Hepatocyte (in vitro differentiated cells): ENCODE measurements around the gene TMEM134. TPM values are rescaled to one million over a fixed set of nuclear protein-coding genes. Genes with fewer than 3 reads are reported as not detected.

Experiments
- DNase-seq: peaks from one replicate; pipeline ENCODE4 v3.0.0-alpha.2; 2016; ENCODE audit warnings: low spot score
- H2AFZ ChIP-seq: fragments of 200-600 bp; sonication (generic); 2 replicates; pipeline ENCODE4 v1.6.0; 2016; ENCODE audit warnings: antibody characterized with exemption, mild to moderate bottlenecking
- H3K27ac ChIP-seq: fragments of 200-600 bp; sonication (generic); 2 replicates; pipeline ENCODE4 v1.5.1; 2016; ENCODE audit warnings: mild to moderate bottlenecking
- H3K27me3 ChIP-seq: fragments of 200-600 bp; sonication (generic); 2 replicates; pipeline ENCODE4 v1.6.1; 2016
- H3K36me3 ChIP-seq: fragments of 200-600 bp; sonication (generic); replicated peaks from 2 replicates; pipeline ENCODE4 v1.5.1; 2016; ENCODE audit warnings: low read depth; ENCODE audit not compliant: insufficient read depth
- H3K4me1 ChIP-seq: fragments of 200-600 bp; sonication (generic); 2 replicates; pipeline ENCODE4 v1.5.1; 2016; ENCODE audit warnings: mild to moderate bottlenecking, moderate library complexity; ENCODE audit not compliant: insufficient read depth
- H3K4me2 ChIP-seq: fragments of 200-600 bp; sonication (generic); 2 replicates; pipeline ENCODE4 v1.6.0; 2016
- H3K4me3 ChIP-seq: fragments of 200-600 bp; sonication (generic); 2 replicates; pipeline ENCODE4 v1.5.1; 2016; ENCODE audit warnings: mild to moderate bottlenecking
- H3K79me2 ChIP-seq: fragments of 200-600 bp; sonication (generic); 2 replicates; pipeline ENCODE4 v1.6.0; 2017; ENCODE audit warnings: mild to moderate bottlenecking
- H3K9me2 ChIP-seq: fragments of 200-600 bp; sonication (generic); replicated peaks from 2 replicates; pipeline ENCODE4 v1.6.0; 2017; ENCODE audit warnings: mild to moderate bottlenecking; ENCODE audit not compliant: insufficient read depth
- H3K9me3 ChIP-seq: fragments of 200-600 bp; sonication (generic); 2 replicates; pipeline ENCODE4 v1.5.1; 2016; ENCODE audit warnings: low read depth, mild to moderate bottlenecking
- H4K20me1 ChIP-seq: fragments of 200-600 bp; sonication (generic); 2 replicates; pipeline ENCODE4 v1.6.0; 2016; ENCODE audit warnings: mild to moderate bottlenecking; ENCODE audit not compliant: insufficient read depth, poor library complexity, severe bottlenecking
- EZH2 ChIP-seq: fragments of 200-600 bp; sonication (generic); IDR thresholded peaks from 2 replicates; pipeline ENCODE4 v1.6.1; 2016; ENCODE audit warnings: antibody characterized with exemption, mild to moderate bottlenecking, borderline replicate concordance
- EZH2phosphoT487 ChIP-seq: fragments of 200-600 bp; sonication (generic); IDR thresholded peaks from one replicate; pipeline ENCODE4 v1.6.1; 2018; ENCODE audit warnings: antibody characterized with exemption, mild to moderate bottlenecking, low read depth, moderate library complexity; ENCODE audit not compliant: unreplicated experiment, severe bottlenecking
- WGBS: methylation state at CpG from one replicate; pipeline ENCODE4 v1.1.6; 2016; ENCODE audit warnings: low lambda C conversion rate; ENCODE audit errors: missing lambda C conversion rate; 5-methylcytosine and 5-hydroxymethylcytosine counted together
- polyA plus RNA-seq: library from polyadenylated mRNA; unstranded; fragments of >200 nt; fragmentation: Nextera tagmentation; extraction: Ambion mirVana; gene quantifications from 2 replicates; pipeline ENCODE4 v1.2.1, GENCODE V29; 2016
- total RNA-seq: library from RNA; depleted of rRNA; stranded (reverse); fragments of >200 nt; gene quantifications from 2 replicates; pipeline ENCODE4 v1.2.3, GENCODE V29; 2014
- TF ChIP-seq, protein P1 (sequence below): fragments of 200-600 bp; sonication (generic); IDR thresholded peaks from 2 replicates; pipeline ENCODE4 v1.5.1; 2016; ENCODE audit warnings: antibody characterized with exemption, mild to moderate bottlenecking; ENCODE audit not compliant: poor library complexity

TMEM134 gene
- 40.9 and 43.2 TPM in 2 replicates for total RNA-seq
- polyA plus RNA-seq = 93.7 and 107 TPM in 2 replicates

- Histone ChIP-seq H3K4me1 (peaks cover 8% of the 10 kb centered on the region), H3K9me3 (no peaks in the 10 kb centered on the region), H4K20me1 (no peaks in the 10 kb centered on the region), H2AFZ (peak within 1 kb of the TSS; percentile 97), H3K27ac (peak within 1 kb of the TSS; percentile 98), H3K9me2 (no peaks in the 10 kb centered on the region), H3K4me2 (peak within 1 kb of the TSS; percentile 98), H3K27me3 (no peaks in the 10 kb centered on the region), H3K4me3 (peak within 1 kb of the TSS; percentile 93), H3K36me3 (no peaks in the 10 kb centered on the region), H3K79me2 (peaks cover 37% of the 10 kb centered on the region)
- DNase-seq = peak; percentile 97
- TF ChIP-seq, protein P1, sequence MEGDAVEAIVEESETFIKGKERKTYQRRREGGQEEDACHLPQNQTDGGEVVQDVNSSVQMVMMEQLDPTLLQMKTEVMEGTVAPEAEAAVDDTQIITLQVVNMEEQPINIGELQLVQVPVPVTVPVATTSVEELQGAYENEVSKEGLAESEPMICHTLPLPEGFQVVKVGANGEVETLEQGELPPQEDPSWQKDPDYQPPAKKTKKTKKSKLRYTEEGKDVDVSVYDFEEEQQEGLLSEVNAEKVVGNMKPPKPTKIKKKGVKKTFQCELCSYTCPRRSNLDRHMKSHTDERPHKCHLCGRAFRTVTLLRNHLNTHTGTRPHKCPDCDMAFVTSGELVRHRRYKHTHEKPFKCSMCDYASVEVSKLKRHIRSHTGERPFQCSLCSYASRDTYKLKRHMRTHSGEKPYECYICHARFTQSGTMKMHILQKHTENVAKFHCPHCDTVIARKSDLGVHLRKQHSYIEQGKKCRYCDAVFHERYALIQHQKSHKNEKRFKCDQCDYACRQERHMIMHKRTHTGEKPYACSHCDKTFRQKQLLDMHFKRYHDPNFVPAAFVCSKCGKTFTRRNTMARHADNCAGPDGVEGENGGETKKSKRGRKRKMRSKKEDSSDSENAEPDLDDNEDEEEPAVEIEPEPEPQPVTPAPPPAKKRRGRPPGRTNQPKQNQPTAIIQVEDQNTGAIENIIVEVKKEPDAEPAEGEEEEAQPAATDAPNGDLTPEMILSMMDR = peak; percentile 50
- TF ChIP-seq EZH2phosphoT487 = no peak
- 2% methylated on average over 45 of the region's 76 CpGs for WGBS
Observed at GRCh38 chr11:67468759-67469507, at the start of gene TMEM134. TMEM134 (minus strand) TSS chr11:67469251; CDS start chr11:67469192, 59 bp downstream.

DNA sequence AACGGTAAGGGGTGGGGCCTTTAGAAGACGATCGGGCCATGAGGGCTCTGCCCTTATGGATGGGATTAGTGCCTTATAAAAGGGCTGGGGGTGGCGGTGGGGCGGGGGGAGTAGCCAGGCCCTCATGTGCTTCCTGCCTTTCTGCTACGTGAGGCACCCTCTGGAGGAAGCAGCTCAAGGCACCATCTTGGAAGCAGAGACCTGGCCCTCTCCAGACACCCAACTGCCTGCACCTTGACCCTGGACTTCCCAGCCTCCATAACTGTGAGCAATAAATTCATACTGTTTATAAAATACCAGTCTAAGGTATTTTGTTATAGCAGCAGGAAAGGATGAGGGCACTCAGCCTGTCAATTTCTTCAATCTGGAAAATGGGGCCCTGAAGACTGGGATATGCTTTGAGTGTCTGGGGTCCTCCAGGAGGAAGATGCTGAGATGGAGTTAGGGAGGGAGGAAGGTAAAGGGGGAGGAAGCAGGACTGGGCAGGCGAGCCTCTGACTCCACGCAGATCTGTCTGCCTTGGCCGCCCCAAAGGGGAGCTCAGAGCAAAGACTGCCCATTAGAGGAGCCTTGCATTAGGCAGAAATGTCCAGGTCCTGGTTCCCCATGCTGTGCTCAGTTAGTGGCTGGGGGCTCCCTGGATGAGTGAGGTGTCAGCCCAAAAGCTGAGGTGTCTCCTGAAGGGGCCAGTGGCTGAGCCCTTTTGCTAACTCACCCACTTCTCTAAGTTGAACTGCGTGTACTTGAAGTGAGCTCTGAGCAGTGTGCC lies 48.9 kb upstream of the TMEM134 start:
- Histone ChIP-seq H3K9me2 (no peaks in the 10 kb centered on the region), H3K27me3 (no peaks in the 10 kb centered on the region), H2AFZ (no peak overlapping the region), H3K27ac (no peak overlapping the region), H4K20me1 (no peaks in the 10 kb centered on the region), H3K4me3 (no peak overlapping the region), H3K79me2 (no peaks in the 10 kb centered on the region), H3K4me2 (no peak overlapping the region), H3K36me3 (no peaks in the 10 kb centered on the region), H3K9me3 (no peaks in the 10 kb centered on the region), H3K4me1 (no peaks in the 10 kb centered on the region)
- 71% methylated on average over 8 of the region's 10 CpGs for WGBS
- DNase-seq = no peak
- TF ChIP-seq, protein P1 = no peak
- no peak for TF ChIP-seq EZH2
- TF ChIP-seq EZH2phosphoT487 = no peak

GRCh38 chr11:67516806-67517205 lies 47.8 kb upstream of the TMEM134 start:
- no peak for DNase-seq
- H4K20me1 ChIP-seq = no peaks in the 10 kb centered on the region
- WGBS = 92% methylated on average over 9 of the region's 9 CpGs
- H3K79me2 ChIP-seq = no peaks in the 10 kb centered on the region
- no peak overlapping the region for H3K4me2 ChIP-seq
- H3K4me3 ChIP-seq = no peak overlapping the region
- no peaks in the 10 kb centered on the region for H3K9me3 ChIP-seq
- no peaks in the 10 kb centered on the region for H3K36me3 ChIP-seq
- H3K4me1 ChIP-seq = no peaks in the 10 kb centered on the region
- H3K27ac ChIP-seq = no peak overlapping the region
- H3K9me2 ChIP-seq = no peaks in the 10 kb centered on the region
- TF ChIP-seq EZH2 (no peak), EZH2phosphoT487 (no peak)
- TF ChIP-seq, protein P1 = no peak
- H3K27me3 ChIP-seq = no peaks in the 10 kb centered on the region
- H2AFZ ChIP-seq = no peak overlapping the region
